HepG2 (cell line): Measurements from ENCODE around the gene KLHL35. TPM values are rescaled to one million over a fixed set of nuclear protein-coding genes. Genes with fewer than 3 reads are reported as not detected.
A peak's percentile ranks its signal among the peaks of the same experiment; 100 is the strongest.

Experiments used
- ATAC-seq: fragments of 200-7000 bp; cut with Tn5 transposase; 3 replicates; pipeline ENCODE4 v1.9.1; 2020; ENCODE audit warnings: mild to moderate bottlenecking, moderate library complexity
- BruUV-seq: library from RNA; stranded (reverse); fragments of 400-500 nt; replicated peaks from 2 replicates; lab custom pipeline; 2021; lab: Mats Ljungman, UMichigan
- CTCF ChIA-PET: fragments of 300-600 bp; formaldehyde crosslinking; extraction: SDS; loops from one replicate; lab custom pipeline; 2021; ENCODE audit warnings: low total read pairs, inconsistent platforms, low intra/inter-chr PET ratio; lab: Yijun Ruan, JAX
- POLR2A ChIA-PET: fragments of 350-600 bp; sonication (Branson Sonifier 250); formaldehyde crosslinking; loops from one replicate; lab custom pipeline; 2020; ENCODE audit warnings: antibody characterized with exemption, inconsistent platforms; lab: Yijun Ruan, JAX
- DNase-seq: peaks from one replicate; pipeline ENCODE4 v3.0.0-alpha.2; 2015; ENCODE audit warnings: low spot score
- FAIRE-seq: peaks from 3 replicates; lab custom pipeline; 2011; peaks lifted over from hg19 to GRCh38; lab: Jason Lieb, UNC
- H2AFZ ChIP-seq: one replicate; pipeline ENCODE4 v1.6.1; 2011; ENCODE audit warnings: low read length, inconsistent platforms
- H3K27ac ChIP-seq: fragments of 300-600 bp; 3 replicates; pipeline ENCODE4 v1.8.0; 2011; ENCODE audit warnings: mixed run types, mild to moderate bottlenecking, mixed read lengths, low read length, inconsistent platforms; ENCODE audit not compliant: insufficient read depth; ENCODE audit errors: extremely low read length
- H3K27me3 ChIP-seq, 2 experiments: fragments of 200-600 bp in 1 of 2; 2 replicates in 1 of 2; 3 replicates in 1 of 2; pipeline versions ENCODE4 v1.6.0 to v1.8.0; 2011; ENCODE audit warnings: low read length in 2 of 2, mild to moderate bottlenecking in 2 of 2, moderate library complexity in 2 of 2, inconsistent platforms in 1 of 2; ENCODE audit not compliant: insufficient read depth in 2 of 2, control insufficient read depth in 1 of 2
- H3K36me3 ChIP-seq, 2 experiments: fragments of 200-600 bp in 1 of 2; replicated peaks in 1 of 2; 2 replicates in 1 of 2; 3 replicates in 1 of 2; pipeline versions ENCODE4 v1.5.1 to v1.8.0; 2011; ENCODE audit warnings: low read length in 2 of 2, inconsistent platforms in 1 of 2; ENCODE audit not compliant: insufficient read depth in 2 of 2, control insufficient read depth in 1 of 2
- H3K4me1 ChIP-seq: 2 replicates; pipeline ENCODE4 v1.5.1; 2012; ENCODE audit warnings: low read length, inconsistent platforms; ENCODE audit not compliant: insufficient read depth
- H3K4me2 ChIP-seq: 2 replicates; pipeline ENCODE4 v1.6.0; 2011; ENCODE audit warnings: low read depth, low read length, inconsistent platforms
- H3K4me3 ChIP-seq, 3 experiments: fragments of 200-600 bp in 1 of 3; sonication (generic), shearing (Covaris generic) in 1 of 3; replicated peaks in 1 of 3; 2 replicates each; pipeline ENCODE4 v1.5.1; 2011 to 2016; ENCODE audit warnings: low read length in 3 of 3, inconsistent platforms in 2 of 3, low read depth in 2 of 3, mild to moderate bottlenecking in 2 of 3, control low read depth in 1 of 3, mixed read lengths in 1 of 3; ENCODE audit not compliant: insufficient read depth in 1 of 3
- H3K79me2 ChIP-seq: one replicate; pipeline ENCODE4 v1.6.1; 2011; ENCODE audit warnings: low read length, inconsistent platforms; ENCODE audit not compliant: insufficient read depth
- H3K9ac ChIP-seq: 2 replicates; pipeline ENCODE4 v1.6.0; 2011; ENCODE audit warnings: mild to moderate bottlenecking, low read depth, low read length, inconsistent platforms; ENCODE audit not compliant: insufficient read depth
- H3K9me3 ChIP-seq: 2 replicates; pipeline ENCODE4 v1.5.1; 2012; ENCODE audit warnings: mild to moderate bottlenecking, low read length
- H4K20me1 ChIP-seq: 2 replicates; pipeline ENCODE4 v1.6.0; 2011; ENCODE audit warnings: inconsistent platforms, mild to moderate bottlenecking, low read length, moderate library complexity; ENCODE audit not compliant: insufficient read depth
- ZBED4 ChIP-seq: sonication (generic); formaldehyde crosslinking; IDR thresholded peaks from 2 replicates; pipeline ENCODE4 v1.4.0; 2020; ENCODE audit warnings: missing genetic modification reagents, borderline replicate concordance
- WGBS: methylation state at CpG from one replicate; pipeline ENCODE4 v1.1.6; 2017; ENCODE audit warnings: low lambda C conversion rate; 5-methylcytosine and 5-hydroxymethylcytosine counted together
- in situ Hi-C: cut with HindIII; loops from 2 replicates; pipeline ENCODE4 v1.10.0; 2017; ENCODE audit warnings: low pct_unique_long_range_greater_than_20kb; ENCODE audit not compliant: extremely low pct_ligation_motif_present
- intact Hi-C: fragments of 100-400 bp; cut with micrococcal nuclease; formaldehyde crosslinking; loops from one replicate; pipeline ENCODE4 v1.10.0; 2022; ENCODE audit not compliant: unreplicated experiment
- polyA plus RNA-seq, 8 experiments: library from polyadenylated mRNA; depleted of rRNA in 3 of 8; stranded (reverse) in 7 of 8; unstranded in 1 of 8; fragments of >200 nt; fragmentation: Illumina TruSeq in 4 of 8; extraction: Trizol in 4 of 8; gene quantifications; 2 replicates each; pipeline versions ENCODE4 v1.2.1 to v1.2.3, GENCODE V29; 2011 to 2016; ENCODE audit warnings: low read depth in 4 of 8, missing spikeins in 1 of 8, mixed read lengths in 1 of 8; ENCODE audit not compliant: insufficient read depth in 1 of 8
- total RNA-seq, 5 experiments: library from RNA; depleted of rRNA; stranded (reverse); fragments of >200 nt; fragmentation: Illumina TruSeq; extraction: Trizol; gene quantifications; 2 replicates each; pipeline ENCODE4 v1.2.3, GENCODE V29; 2016; ENCODE audit warnings: low read depth in 1 of 5
- TF ChIP-seq, protein P1 (sequence below): sonication (generic); formaldehyde crosslinking; IDR thresholded peaks from 2 replicates; pipeline ENCODE4 v1.5.1; 2020; ENCODE audit warnings: mild to moderate bottlenecking, missing genetic modification reagents, moderate library complexity

KLHL35 gene
- total and polyA plus RNA-seq, 2 of the 13 experiments (the other 11 are each of a cell fraction or from before 2014, with no cell fraction given), result not detected

DNA sequence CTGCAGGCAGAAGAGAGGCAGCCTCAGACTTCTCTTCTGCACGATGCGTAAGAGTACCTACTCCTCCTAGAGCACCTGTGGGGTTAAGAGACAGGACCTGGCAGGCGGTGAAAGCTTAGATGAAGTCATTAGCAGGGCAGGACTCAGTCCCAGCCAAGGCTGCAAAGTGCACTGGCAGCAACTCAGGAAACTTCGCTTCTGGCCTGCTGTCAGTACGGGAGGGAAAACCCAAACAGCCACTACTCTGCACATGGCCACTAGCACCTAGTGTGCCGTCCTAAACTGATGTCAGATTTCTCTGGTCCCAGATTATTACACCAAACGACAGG lies 8.8 kb upstream of the KLHL35 start:
- FAIRE-seq (no peak), DNase-seq (no peak), ATAC-seq (no peak)
- Histone ChIP-seq H3K27me3 (no peaks in the 10 kb centered on the region), H3K9ac (no peak overlapping the region), H3K4me2 (no peak overlapping the region), H3K36me3 (peaks cover 24 to 27% of the 10 kb centered on the region in 2 experiments; a peak in 4 of 5 replicates), H4K20me1 (no peaks in the 10 kb centered on the region), H3K4me3 (no peak overlapping the region), H2AFZ (no peak overlapping the region), H3K79me2 (no peaks in the 10 kb centered on the region), H3K9me3 (no peaks in the 10 kb centered on the region), H3K4me1 (peaks cover 12% of the 10 kb centered on the region), H3K27ac (no peak overlapping the region)
- TF ChIP-seq, protein P1, sequence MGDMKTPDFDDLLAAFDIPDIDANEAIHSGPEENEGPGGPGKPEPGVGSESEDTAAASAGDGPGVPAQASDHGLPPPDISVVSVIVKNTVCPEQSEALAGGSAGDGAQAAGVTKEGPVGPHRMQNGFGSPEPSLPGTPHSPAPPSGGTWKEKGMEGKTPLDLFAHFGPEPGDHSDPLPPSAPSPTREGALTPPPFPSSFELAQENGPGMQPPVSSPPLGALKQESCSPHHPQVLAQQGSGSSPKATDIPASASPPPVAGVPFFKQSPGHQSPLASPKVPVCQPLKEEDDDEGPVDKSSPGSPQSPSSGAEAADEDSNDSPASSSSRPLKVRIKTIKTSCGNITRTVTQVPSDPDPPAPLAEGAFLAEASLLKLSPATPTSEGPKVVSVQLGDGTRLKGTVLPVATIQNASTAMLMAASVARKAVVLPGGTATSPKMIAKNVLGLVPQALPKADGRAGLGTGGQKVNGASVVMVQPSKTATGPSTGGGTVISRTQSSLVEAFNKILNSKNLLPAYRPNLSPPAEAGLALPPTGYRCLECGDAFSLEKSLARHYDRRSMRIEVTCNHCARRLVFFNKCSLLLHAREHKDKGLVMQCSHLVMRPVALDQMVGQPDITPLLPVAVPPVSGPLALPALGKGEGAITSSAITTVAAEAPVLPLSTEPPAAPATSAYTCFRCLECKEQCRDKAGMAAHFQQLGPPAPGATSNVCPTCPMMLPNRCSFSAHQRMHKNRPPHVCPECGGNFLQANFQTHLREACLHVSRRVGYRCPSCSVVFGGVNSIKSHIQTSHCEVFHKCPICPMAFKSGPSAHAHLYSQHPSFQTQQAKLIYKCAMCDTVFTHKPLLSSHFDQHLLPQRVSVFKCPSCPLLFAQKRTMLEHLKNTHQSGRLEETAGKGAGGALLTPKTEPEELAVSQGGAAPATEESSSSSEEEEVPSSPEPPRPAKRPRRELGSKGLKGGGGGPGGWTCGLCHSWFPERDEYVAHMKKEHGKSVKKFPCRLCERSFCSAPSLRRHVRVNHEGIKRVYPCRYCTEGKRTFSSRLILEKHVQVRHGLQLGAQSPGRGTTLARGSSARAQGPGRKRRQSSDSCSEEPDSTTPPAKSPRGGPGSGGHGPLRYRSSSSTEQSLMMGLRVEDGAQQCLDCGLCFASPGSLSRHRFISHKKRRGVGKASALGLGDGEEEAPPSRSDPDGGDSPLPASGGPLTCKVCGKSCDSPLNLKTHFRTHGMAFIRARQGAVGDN (CRISPR knock-in tag), result 0 out of 2 replicates have a peak, but pooled peaks have one; percentile 3
- no peak for TF ChIP-seq ZBED4 (CRISPR knock-in tag)
- in situ Hi-C loops (no loop called here), intact Hi-C loops (no loop called here)
- 97% methylated on average over 7 of the region's 7 CpGs for whole genome bisulfite sequencing
- CTCF ChIA-PET, result no interaction called here
- POLR2A ChIA-PET, result no interaction called here
- BruUV-seq, result no TSS peak
